Right lobe of liver (tissue), 4 donors: ENCODE data around the gene PSIP1.

ENCODE experiments used
- POLR2A ChIP-seq: fragments of 450-650 bp; IDR thresholded peaks from one replicate; pipeline ENCODE4 v1.6.1; 2017; ENCODE audit warnings: antibody characterized with exemption, mild to moderate bottlenecking
- TF ChIP-seq, protein P1 (sequence below), 4 donors: fragments of 200-600 bp in 3 of 4; fragments of 450-650 bp in 1 of 4; IDR thresholded peaks; one replicate each; pipeline versions ENCODE4 v1.5.1 to v1.8.0; 2016 to 2022; ENCODE audit warnings: antibody characterized with exemption in 4 of 4, mild to moderate bottlenecking in 2 of 4
- donor health status: DM: no; HTN: no; CAD: no.
- donor health status: DM: no; HTN: no; CAD: no.
- donor health status: DM: no; HTN: yes; CAD: no.

GRCh38 chr9:15509931-15510788, 610 bp downstream of the PSIP1 start:
- TF ChIP-seq, protein P1, sequence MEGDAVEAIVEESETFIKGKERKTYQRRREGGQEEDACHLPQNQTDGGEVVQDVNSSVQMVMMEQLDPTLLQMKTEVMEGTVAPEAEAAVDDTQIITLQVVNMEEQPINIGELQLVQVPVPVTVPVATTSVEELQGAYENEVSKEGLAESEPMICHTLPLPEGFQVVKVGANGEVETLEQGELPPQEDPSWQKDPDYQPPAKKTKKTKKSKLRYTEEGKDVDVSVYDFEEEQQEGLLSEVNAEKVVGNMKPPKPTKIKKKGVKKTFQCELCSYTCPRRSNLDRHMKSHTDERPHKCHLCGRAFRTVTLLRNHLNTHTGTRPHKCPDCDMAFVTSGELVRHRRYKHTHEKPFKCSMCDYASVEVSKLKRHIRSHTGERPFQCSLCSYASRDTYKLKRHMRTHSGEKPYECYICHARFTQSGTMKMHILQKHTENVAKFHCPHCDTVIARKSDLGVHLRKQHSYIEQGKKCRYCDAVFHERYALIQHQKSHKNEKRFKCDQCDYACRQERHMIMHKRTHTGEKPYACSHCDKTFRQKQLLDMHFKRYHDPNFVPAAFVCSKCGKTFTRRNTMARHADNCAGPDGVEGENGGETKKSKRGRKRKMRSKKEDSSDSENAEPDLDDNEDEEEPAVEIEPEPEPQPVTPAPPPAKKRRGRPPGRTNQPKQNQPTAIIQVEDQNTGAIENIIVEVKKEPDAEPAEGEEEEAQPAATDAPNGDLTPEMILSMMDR (IDR thresholded peaks at IDR 0.05): no peak
- TF ChIP-seq POLR2A: no peak
